ENCODE measurements around the gene FGFRL1.

The FGFRL1 gene, protein sequence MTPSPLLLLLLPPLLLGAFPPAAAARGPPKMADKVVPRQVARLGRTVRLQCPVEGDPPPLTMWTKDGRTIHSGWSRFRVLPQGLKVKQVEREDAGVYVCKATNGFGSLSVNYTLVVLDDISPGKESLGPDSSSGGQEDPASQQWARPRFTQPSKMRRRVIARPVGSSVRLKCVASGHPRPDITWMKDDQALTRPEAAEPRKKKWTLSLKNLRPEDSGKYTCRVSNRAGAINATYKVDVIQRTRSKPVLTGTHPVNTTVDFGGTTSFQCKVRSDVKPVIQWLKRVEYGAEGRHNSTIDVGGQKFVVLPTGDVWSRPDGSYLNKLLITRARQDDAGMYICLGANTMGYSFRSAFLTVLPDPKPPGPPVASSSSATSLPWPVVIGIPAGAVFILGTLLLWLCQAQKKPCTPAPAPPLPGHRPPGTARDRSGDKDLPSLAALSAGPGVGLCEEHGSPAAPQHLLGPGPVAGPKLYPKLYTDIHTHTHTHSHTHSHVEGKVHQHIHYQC

GRCh38 chr4:1011022-1011665 lies at the start of gene FGFRL1:
Gene FGFRL1 (plus strand): TSS chr4:1011626. CDS start chr4:1012486, 860 bp downstream.
- DNase-seq (ENCODE audit: low read depth, low spot score) = peak; percentile 60

DNA sequence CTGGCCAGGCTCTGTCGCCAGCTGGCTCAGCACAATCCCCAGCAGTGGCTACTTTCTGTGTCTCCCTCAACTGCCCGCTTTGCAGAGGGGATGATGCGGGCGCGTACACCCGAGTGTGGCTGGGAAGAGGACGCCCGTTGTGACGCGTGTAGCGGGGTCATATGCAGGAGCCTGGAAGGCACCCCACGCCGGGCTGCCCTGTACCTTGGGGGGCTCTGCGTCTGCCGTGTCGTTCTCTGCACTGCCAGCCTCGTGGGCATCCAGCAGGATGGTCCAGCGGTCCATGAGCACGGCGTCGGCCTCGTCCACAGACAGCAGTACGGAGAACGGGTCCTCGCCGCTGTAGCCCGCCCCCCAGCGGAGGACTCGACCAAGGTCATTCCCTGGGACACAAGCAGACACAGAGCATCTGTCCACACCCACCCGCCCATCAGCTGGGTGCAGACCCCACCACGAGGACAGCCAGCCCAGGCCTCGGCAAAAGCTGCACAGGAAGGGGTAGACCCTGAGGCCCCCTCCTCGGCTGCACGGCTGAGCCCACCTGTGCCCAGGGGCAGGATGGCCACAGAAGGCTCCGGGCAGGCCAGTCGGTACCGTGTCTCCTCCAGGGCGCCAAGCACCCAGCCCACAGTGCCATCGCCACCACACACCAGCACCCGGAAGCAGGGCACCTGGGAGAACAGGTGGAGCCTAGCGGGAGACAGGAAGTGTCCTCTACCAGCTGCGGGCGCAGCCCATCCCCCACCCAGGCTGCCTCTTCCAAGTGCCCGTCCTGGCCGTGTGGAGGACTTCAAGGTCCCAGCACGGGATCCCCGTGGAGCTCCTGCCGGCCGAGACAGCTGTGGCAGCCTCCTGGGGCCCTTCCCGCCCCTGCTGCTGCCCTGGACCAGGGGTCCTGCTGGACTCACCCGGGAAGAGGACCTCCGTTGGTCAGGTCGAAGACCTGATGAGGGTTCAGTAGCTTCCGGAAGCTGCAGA lies 48.9 kb upstream of the FGFRL1 start:
- no peak for DNase-seq (ENCODE audit: low read depth, low spot score)

DNA sequence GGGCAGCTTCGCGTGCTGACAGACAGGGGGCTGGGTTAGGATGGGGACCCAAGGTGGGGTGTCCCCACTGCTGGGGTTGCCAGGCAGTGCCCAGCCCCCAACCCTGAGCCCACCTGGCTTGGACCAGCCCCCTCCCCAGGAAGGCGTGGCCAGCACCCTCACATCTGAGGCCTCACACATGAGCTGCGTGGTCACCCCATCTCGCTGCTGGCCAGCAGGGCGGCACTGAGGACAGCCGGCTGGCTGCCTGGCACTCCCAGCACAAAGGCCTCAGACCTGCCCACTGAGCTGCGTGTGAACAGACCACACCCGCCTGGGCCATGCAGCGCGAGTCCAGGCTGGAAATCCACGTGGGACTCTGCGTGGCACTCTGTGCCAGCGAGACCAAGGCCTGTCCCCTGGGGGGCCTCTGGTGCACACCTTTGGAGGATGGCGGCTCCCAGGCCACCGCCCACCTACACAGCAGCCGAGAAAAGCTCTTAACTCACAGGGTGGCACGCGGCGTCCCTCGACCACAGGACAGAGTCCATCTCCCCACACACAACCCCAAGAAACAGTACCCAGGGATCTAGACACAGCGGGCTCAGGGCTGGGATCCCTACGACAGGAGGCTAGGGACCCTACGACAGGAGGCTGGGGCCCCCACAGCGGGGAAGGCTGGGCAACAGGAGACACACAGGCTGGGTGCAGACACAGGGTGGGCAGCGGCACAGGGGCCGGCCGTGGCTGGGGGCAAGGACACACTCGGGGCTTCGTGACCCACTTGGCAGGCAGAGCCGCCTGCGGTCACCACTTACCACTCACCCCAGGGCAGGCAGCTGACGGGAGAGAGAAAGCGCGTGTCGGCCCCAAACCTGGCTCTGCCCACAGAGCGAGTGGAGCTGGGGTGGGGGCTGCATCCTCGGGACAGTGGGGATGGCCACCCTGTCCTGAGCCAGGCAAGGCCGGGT lies 47.9 kb upstream of the FGFRL1 start:
- DNase-seq (ENCODE audit: low read depth, low spot score) = no peak

DNA sequence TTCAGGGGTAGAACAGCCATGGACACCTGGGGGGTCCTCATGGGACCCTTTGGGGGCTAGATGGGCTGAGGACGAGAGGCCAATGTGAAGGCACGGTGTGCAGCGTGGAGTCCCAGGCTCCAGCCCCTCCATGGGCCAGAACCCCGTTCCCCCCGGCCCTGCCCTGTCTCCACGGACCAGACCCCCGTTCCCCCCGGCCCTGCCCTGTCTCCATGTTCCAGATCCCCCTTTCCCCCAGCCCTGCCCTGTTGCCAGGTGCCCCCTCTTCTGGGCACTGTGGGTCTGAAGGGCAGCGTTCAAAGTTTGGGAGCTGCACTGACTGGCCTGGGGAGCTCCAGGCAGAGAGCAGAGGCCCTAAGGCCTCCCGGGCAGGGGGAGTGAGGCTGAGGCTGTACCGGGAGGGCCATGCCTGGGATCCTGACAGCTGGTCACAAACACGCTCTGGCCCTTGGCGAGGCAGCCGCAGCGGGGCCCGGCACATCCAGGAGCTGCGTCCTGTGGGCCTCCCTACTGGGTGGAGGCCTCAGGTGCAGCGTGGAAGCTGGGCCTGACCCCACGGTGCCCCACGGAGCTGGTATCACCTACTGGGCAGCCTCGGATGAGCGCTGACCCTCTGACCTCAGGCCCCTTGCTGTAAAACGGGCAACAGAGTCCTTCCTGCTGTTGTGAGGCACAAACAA lies 46.9 kb upstream of the FGFRL1 start:
- DNase-seq (ENCODE audit: low read depth, low spot score) = no peak

DNA sequence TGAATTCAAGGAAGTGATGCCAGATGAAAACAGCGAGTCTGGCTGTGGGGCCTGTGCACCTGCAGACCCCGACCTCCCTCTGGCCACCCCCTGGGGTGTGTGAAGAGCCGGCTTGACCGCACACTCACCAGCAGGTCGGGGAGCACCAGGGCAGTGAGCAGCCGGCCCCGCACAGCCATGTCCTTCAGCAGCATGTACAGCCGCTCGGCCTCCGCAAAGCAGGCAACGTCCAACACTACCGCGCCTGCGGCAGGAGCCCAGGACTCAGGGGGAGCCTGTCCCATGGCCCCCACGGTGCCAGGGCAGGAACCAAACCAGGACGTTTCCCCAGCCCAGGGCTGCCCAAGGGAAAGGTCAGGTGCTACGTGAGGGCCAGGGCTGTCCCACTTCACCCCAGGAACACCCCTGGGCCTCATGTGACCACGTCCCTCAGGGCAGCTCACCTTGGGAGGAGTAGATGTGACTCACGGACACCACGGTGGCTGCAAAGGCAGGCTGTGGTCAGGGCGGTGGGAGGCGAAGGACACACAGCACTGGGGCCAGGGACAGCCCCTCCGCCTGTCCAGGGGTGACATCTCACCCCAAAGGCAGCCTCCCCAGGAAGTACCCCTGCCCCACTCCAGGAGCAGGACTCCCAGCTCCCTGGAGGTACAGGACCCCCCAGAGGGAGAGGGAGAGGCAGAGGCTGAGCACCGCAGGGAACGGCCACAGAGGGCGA lies 46.2 kb upstream of the FGFRL1 start:
- no peak for DNase-seq (ENCODE audit: low read depth, low spot score)

DNA sequence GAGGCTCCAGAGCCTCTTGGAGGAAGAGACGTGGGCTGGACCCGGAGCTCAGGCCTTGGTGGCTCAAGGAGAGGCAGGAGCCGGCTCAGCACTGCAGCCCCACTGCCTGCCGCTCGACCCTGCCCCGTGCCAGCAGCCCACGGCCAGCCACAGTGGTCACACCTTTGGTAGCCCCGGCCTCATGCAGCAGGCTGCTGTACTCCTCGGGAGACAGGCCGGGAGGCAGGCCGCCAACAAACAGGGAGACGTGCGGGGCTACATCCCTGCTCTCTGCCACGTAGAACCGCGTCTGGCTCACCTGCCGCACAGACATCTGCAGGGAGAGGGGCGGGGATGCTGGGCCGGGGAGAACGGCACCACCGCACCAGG lies 45.7 kb upstream of the FGFRL1 start:
- no peak for DNase-seq (ENCODE audit: low read depth, low spot score)

DNA sequence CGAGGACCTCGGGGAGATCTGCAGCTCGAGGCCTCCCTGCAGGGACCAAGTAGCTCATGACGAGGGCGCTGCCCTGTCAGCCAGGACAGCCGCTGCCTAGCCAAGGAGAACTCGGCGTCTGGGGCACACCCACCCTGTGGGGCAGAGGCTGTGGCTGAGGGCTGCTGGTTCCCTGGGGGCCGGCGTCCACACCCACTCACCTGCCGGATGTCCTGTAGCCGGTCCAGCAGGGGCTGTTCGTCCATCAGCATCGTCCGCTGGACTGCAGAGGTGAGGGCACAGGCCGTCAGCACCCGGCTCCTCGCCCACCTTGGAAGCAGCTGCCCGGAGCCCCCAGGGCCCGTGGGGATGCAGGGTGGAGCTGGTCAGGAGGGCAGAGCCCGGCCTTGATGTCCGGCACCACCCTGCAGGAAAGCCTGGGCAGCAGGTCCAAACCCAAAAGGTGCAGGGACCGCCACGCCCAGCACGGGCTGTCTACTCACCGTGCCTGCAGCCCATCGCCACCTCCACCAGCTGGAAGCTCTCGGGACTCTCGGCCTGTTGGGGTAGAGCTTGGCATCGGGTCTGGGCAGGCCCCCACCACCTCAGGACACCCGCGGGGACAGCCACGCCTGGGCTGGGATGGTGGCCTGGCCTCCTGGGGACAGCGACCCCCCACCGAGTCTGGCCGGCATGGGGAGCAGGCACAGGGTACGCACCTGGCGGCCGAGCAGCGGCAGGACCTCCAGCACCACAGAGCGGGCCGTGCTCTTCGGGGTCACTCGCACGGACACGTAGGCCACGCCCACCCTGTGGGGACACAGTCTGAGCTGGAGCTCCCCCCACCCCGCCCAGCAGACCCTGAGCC lies 44.9 kb upstream of the FGFRL1 start:
- DNase-seq (ENCODE audit: low read depth, low spot score) = no peak

DNA sequence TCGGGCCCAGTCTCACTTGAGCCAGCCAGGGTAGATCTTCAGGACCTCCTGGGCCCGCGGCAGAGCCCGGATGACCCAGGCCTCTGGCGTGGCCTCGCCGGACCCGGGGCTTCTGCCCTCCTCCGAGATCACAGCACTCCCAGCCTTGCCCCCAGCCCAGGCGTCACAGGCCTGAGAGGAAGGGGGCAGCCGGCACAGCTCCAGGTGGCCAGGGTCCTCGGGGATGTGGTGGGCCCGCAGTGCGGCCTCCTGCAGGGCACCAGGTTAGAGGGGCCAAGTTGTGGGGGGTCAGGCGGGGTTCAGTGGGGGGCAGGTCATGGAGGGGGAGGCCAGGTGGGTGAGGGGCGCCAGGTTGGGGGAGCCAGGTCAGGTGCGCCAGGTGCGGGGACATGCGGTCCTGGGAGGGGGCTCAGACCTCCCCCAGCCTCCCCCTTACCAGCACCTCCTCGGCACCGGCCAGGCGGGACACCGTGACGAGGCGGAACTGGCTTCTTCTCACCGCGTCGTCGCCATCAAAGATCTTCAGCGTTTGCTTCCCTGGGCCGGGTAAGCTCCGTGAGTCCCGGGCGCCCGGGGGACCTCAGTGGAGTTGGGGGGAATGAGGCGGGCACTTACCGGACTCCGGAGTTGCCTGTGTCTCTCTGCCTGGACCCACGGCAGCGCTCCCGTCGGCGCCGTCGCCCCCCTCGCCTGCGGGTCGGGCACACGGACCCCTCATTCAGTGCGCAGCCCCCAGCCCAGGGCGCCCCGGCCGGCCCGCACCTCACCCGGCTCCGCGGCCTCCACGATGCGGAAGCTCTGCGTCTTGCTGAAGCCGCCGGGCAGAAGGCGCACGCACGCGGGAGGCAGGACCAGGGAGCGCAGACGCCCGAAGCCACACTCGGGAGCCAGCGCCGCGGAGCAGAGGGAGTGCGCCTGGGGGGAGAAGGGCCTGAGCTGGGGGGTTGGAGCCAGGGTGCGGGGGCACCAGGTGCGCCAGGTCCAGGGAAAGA lies 44.0 kb upstream of the FGFRL1 start:
- DNase-seq (ENCODE audit: low read depth, low spot score) = no peak

GRCh38 chr4:968221-968620 lies 43.2 kb upstream of the FGFRL1 start:
- DNase-seq (ENCODE audit: low read depth, low spot score) = no peak

DNA sequence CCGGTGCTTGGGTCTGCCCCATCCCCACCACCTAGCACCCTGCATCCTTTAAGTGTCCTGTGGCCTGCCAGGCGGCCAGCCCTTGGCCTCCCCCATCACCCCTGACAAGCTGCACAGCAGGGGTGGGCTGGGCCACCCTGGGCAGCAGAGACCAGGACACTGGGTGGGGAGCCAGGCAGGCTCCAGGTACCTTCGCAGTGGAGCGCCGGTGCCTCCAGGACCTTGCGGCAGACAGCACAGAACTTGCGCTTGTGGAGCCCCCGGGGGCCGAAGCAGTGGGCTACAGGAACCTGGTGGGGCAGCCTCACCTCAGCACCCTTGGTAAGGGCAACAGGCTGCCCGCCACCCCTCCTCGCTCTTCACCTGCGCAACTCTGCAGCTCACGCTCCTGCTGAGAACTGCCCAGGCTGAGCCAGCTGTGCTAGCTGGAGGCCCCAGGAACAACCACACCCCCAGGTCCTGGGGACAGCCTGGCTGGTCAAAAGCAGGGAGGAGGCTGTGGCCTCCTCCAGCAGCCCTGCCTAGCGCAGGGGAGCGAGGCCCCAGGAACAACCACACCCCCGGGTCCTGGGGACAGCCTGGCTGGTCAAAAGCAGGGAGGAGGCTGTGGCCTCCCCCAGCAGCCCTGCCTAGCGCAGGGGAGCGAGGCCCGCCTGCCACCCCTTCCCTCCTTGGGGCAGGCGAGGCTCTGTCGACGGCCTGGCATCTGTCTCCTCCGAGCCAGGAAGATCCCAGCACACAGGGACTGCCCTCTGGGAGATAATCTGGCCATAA lies 42.6 kb upstream of the FGFRL1 start:
- no peak for DNase-seq (ENCODE audit: low read depth, low spot score)

- DNase-seq (ENCODE audit: low read depth, low spot score) = no peak
These were observed 41.2 kb upstream of the FGFRL1 start for GRCh38 chr4:970046-970745.

DNA sequence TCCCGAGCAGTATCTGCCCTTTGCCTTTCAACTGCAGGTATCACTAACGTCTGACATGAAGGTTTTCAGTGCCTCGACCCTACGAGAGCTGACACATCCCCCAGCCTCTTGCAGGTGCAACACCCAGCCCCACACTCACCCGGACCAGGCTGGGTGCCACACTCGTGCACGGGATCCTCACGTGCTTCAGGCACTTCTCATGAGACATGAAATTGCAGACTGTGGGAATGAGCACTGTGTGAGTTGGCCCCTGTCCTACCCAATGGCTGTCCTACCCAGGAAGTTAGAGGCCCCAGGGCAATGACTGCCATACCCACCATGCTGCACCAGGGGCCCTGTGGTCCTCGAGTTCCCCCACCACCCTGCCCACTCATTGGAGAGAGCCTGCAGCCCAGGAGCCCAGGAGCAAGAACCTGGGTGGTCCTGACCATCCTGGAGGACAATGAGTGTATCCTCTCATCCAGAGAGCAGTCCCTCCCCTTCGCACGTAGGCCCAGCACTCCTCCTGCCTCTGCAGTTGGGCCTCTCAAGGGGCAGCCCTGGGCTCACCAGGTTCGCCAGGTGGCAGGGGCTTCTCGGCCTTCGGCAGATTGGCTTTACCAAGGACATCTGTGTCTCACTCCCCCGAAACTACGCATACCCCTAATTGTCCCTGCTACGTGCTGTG lies 40.4 kb upstream of the FGFRL1 start:
- no peak for DNase-seq (ENCODE audit: low read depth, low spot score)

- DNase-seq (ENCODE audit: low read depth, low spot score) = no peak
These were observed 39.5 kb upstream of the FGFRL1 start for GRCh38 chr4:971666-972500.

- no peak for DNase-seq (ENCODE audit: low read depth, low spot score)
These were observed 38.6 kb upstream of the FGFRL1 start for GRCh38 chr4:972651-973424.

All from smooth muscle cell of the brain vasculature (primary cell).